Ectodermal cell (in vitro differentiated cells): ENCODE measurements around the gene TOR1A.

Experiments
- H3K27ac ChIP-seq: 2 replicates; pipeline ENCODE4 v1.7.0; 2013; ENCODE audit warnings: mild to moderate bottlenecking, low read depth, low read length; ENCODE audit not compliant: insufficient read depth, poor library complexity, severe bottlenecking
- H3K27me3 ChIP-seq: 2 replicates; pipeline ENCODE4 v1.7.0; 2013; ENCODE audit warnings: mild to moderate bottlenecking, low read length; ENCODE audit not compliant: insufficient read depth, control insufficient read depth, poor library complexity, severe bottlenecking
- H3K36me3 ChIP-seq: one replicate; pipeline ENCODE4 v1.7.0; 2013; ENCODE audit warnings: low read length; ENCODE audit not compliant: control insufficient read depth, insufficient read depth
- H3K4me1 ChIP-seq: one replicate; pipeline ENCODE4 v1.7.0; 2013; ENCODE audit warnings: low read length; ENCODE audit not compliant: control insufficient read depth, insufficient read depth
- H3K4me3 ChIP-seq: 2 replicates; pipeline ENCODE4 v1.7.0; 2013; ENCODE audit warnings: low read depth, low read length, control low read depth; ENCODE audit not compliant: insufficient read depth
- H3K9me3 ChIP-seq: 2 replicates; pipeline ENCODE4 v1.7.0; 2013; ENCODE audit warnings: mild to moderate bottlenecking, low read length, moderate library complexity; ENCODE audit not compliant: control insufficient read depth
- WGBS, 2 experiments: methylation state at CpG; one replicate each; pipeline ENCODE4 v1.1.7; 2013; ENCODE audit warnings: missing lambda C conversion rate in 2 of 2; 5-methylcytosine and 5-hydroxymethylcytosine counted together

TOR1A gene

DNA sequence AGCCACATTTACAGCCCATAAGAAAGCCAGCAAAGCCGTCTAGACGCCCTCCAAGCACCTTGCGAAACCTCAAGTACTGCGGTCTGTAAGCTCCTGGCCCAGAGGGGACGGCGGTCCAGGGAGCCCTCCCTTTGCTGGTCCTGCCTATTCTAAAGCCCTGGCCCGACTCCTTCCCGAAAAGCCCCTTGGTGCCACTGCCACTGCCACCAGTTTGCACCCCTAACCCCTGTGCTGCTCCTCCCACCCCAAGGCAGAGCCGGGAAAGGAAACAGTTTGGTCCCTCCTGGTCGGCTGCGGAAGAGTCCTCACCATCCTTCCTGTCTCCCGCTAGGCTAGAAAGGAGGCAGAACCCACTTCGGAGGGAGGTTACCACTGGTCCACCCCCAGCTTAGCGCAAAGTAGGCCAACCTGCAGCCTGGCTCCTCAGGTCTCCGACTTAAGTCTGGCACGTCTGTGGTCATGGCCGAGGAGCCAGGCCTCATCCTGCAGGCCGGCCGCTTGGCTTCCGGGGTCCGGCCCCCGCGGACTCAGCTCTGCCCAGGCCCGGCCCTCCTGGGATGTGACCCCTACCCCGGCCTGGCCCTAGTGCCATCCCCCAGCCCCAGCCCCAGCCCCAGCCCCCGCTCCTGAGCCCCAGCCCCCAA, 916 bp downstream of the TOR1A start:
- peaks cover 28% of the 10 kb centered on the region for H3K36me3 ChIP-seq
- H3K27me3 ChIP-seq = no peaks in the 10 kb centered on the region
- H3K4me3 ChIP-seq = peak overlapping the region; percentile 84
- H3K9me3 ChIP-seq = no peaks in the 10 kb centered on the region
- no peak overlapping the region for H3K27ac ChIP-seq
- H3K4me1 ChIP-seq = no peaks in the 10 kb centered on the region
- 22 to 26% methylated on average over 25 of the region's 26 CpGs for WGBS, 2 experiments

DNA sequence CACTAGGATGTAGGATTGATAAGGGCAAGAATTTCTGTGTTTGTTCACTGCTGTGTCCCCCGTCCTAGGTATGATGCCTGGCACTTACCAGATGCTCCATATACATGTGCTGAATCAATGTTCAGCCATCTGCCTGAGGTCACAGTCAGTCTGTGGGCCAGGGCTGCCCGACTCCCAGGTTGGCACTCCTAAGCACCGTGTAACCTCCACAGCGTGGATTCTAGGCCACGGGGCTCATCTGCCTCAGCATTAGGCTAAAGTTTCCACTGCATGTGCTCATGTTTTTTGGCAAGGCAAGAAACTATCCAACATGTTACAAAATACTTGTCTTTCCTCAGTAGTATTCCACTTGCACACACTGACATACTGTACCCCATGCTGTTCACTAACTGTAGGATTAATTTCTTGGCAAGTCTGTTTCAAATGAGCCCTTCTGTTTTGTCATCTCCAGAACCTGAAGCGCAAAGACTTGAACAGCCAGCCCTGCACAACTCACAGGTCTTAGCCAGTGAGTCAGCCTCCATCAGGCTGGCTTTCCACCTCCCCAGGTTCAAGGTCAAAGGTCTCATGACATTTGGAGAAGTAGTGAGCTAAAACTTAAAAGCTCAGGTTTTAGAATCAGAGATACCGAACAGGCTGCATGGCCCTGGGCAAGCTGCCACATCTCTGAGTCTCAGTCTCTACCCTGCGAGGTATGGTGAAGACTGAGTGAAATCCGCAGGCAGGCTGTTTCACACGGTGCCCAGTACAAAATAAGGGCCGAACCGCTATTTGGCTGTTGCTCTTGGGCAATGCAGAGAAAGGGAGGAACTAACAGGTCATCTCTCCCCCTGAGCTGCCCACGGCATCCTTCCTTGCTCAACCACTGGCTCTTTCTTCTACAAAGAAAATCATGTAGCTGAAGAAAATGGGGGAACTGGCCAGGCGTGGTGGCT, 7.2 kb downstream of the TOR1A start:
- no peaks in the 10 kb centered on the region for H3K4me1 ChIP-seq
- H3K36me3 ChIP-seq = peaks cover 40% of the 10 kb centered on the region
- H3K27me3 ChIP-seq = no peaks in the 10 kb centered on the region
- no peak overlapping the region for H3K27ac ChIP-seq
- no peaks in the 10 kb centered on the region for H3K9me3 ChIP-seq
- WGBS, 2 experiments = 92 to 93% methylated on average over 14 of the region's 14 CpGs
- H3K4me3 ChIP-seq = no peak overlapping the region

DNA sequence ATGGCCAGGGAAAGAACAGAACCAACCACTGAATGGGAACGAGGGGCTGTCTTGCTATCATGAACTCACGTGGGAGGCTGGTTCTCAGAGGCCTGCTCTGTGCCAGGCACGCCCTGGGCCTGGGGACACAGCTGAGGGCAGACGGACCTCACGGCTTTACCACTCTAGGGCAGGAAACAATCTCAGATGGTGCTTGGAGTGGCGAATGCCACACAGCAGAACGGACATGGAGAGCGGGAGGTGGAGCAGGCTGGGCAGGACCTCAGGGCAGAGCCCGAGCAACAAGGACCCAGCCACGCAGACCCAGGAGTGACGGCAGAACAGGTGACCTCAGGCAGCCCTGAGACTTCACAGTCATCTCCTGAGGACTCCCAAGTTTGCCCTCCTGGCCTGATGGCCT, 8.7 kb downstream of the TOR1A start:
- WGBS, 2 experiments = 95 to 97% methylated on average over 11 of the region's 11 CpGs
- H3K27me3 ChIP-seq = no peaks in the 10 kb centered on the region
- H3K9me3 ChIP-seq = no peaks in the 10 kb centered on the region
- no peak overlapping the region for H3K27ac ChIP-seq
- no peaks in the 10 kb centered on the region for H3K4me1 ChIP-seq
- H3K4me3 ChIP-seq = no peak overlapping the region
- peaks cover 31% of the 10 kb centered on the region for H3K36me3 ChIP-seq

DNA sequence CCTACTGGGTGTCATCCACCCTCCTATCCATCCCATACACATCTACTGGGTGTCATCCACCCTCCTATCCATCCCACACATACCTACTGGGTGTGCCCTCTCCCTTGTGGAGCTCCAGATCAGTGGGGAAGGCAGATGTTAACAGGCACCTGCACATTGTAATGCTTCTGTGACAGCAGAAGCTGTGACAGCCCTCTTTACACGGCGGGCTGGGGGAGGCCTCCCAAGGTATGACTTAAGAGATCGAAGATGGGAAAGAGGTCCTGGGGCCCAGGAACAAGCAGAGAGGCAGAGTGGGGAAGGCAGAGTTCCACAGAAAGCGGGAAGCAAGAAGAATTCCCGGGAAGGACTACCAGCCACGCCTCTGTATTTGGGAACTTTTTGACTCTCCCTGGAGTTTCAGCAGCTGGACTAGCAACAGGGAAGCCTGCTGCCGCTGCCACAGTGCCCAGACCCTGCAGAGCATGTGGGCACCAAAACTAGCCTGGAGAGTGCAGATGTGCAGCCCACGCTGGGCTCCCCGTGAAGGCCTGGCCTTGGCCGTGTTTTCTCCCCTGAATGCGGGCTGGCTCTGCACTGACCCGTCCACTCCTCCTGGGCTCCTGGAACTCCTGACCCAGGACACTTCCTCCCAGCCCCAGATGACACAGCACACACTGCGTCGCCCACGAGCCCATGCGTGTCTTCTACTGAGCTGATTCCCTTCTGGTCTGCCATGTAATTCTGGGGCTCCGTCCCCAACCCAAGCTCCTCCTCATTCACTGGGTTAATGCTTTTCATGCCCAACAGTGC, 9.3 kb downstream of the TOR1A start:
- Histone ChIP-seq H3K27me3 (no peaks in the 10 kb centered on the region), H3K9me3 (no peaks in the 10 kb centered on the region), H3K4me3 (no peak overlapping the region), H3K4me1 (no peaks in the 10 kb centered on the region), H3K36me3 (peaks cover 29% of the 10 kb centered on the region), H3K27ac (no peak overlapping the region)
- WGBS, 2 experiments = 93 to 94% methylated on average over 17 of the region's 17 CpGs

DNA sequence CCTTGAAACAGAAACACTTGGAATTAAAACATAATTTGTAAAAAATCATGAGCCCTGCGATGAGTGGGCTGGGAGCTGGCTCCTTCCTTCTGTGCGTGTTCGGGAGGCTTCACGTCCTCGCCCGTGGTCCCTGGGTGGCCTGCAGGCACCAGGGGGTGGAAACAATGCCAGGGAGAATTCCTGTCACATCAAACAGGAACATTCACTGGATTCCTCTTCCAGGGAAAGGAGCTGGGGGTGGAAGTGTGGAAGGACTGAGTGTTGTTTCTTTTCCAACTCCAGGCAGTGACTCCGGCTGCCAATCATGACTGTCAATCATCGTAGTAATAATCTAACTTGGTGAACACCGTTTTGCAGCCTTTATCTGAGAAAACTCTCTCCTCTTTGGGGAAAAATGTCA, 10.3 kb downstream of the TOR1A start:
- no peak overlapping the region for H3K27ac ChIP-seq
- WGBS, 2 experiments = 81% methylated on average over 9 of the region's 9 CpGs
- H3K4me1 ChIP-seq = no peaks in the 10 kb centered on the region
- H3K27me3 ChIP-seq = no peaks in the 10 kb centered on the region
- no peak overlapping the region for H3K4me3 ChIP-seq
- H3K36me3 ChIP-seq = peaks cover 25% of the 10 kb centered on the region
- no peaks in the 10 kb centered on the region for H3K9me3 ChIP-seq

DNA sequence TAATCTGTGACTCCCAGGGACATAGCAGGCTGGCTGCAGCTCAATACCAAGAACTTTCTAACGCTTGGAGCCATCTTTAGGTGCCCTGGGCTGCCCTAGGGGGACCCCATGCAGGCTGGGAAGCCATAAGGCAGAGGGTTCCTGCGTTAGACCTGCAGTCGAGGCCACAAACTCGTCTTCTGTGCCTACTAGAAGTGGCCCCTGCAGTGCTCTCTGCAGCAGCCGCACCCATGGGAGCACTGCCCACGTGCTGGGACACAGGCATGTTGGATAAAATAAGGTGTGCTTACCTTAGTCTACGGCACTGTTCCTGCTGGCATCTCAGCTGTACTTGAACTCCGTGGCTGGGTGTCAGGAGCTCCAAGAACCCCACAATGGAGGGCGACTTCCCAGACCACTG, 11.6 kb downstream of the TOR1A start:
- Histone ChIP-seq H3K27me3 (no peaks in the 10 kb centered on the region), H3K36me3 (peaks cover 18% of the 10 kb centered on the region), H3K9me3 (no peaks in the 10 kb centered on the region), H3K4me1 (no peaks in the 10 kb centered on the region), H3K4me3 (no peak overlapping the region), H3K27ac (no peak overlapping the region)
- 94 to 96% methylated on average over 9 of the region's 9 CpGs for WGBS, 2 experiments

DNA sequence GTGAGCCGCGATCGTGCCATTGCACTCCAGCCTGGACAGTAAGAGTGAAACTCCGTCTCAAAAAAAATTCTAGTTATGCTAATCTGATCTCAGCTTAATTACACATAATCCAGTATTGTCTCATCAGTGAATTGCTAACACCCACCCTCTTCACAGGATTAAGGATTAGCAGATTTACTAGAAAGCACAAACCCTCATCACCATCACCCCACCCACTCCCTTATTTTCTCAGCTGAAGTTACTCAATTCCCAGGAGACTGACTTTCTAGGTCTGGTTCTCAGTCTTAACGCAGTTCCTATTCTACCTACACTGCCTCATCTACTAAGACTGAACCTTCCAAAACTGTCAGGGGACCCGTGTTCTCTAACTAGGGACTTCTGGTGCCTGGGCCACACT, 12.0 kb downstream of the TOR1A start:
- H3K27me3 ChIP-seq = no peaks in the 10 kb centered on the region
- no peak overlapping the region for H3K27ac ChIP-seq
- H3K36me3 ChIP-seq = peaks cover 15% of the 10 kb centered on the region
- H3K4me3 ChIP-seq = no peak overlapping the region
- H3K9me3 ChIP-seq = no peaks in the 10 kb centered on the region
- WGBS, 2 experiments = 90 to 95% methylated on average over 6 of the region's 6 CpGs
- no peaks in the 10 kb centered on the region for H3K4me1 ChIP-seq

DNA sequence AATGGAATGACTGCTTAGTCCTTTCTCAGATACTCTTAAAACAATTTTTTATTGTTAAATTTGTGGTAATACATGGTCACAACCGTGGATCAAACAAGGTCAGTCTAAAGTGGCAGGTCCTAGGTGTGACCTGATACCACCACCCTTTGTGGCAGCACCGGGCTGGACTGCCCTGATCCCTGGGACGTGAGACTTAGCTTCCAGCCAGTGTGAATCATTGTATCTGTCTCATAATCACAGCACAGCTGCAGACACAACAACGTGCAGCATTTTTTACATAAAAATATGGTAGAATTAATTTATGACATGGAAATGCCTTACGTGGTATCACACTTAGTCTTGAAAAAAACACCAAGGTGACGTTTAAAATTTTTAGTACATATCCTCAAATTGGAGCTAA, 13.1 kb downstream of the TOR1A start:
- no peak overlapping the region for H3K4me3 ChIP-seq
- H3K36me3 ChIP-seq = peaks cover 11% of the 10 kb centered on the region
- H3K27ac ChIP-seq = no peak overlapping the region
- H3K9me3 ChIP-seq = no peaks in the 10 kb centered on the region
- WGBS, 2 experiments = 91 to 99% methylated on average over 5 to 6 of the region's 6 CpGs
- no peaks in the 10 kb centered on the region for H3K4me1 ChIP-seq
- no peaks in the 10 kb centered on the region for H3K27me3 ChIP-seq

DNA sequence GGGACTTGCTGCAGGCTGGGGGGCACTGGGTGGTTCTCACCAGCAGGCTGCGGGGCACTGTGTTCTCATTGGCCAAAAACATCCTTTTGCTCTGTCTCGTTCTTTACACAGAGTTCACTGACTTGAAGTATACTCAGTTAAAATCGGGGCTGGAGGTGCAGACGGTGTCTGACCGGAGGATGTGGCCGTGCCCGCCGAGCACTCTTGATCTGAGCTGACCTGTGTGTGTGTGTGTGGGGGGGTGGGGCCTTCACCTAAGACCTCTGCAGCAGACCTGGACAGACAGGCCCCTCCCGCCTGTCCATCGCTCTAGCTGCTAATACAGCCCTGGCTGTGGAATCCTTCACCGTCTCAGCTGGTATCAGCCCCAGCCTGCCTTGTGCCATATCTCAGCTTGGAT, 13.8 kb downstream of the TOR1A start:
- no peaks in the 10 kb centered on the region for H3K9me3 ChIP-seq
- H3K27me3 ChIP-seq = no peaks in the 10 kb centered on the region
- no peak overlapping the region for H3K27ac ChIP-seq
- H3K36me3 ChIP-seq = peaks cover 8% of the 10 kb centered on the region
- WGBS, 2 experiments = 95 to 97% methylated on average over 11 of the region's 11 CpGs
- H3K4me1 ChIP-seq = no peaks in the 10 kb centered on the region
- no peak overlapping the region for H3K4me3 ChIP-seq

DNA sequence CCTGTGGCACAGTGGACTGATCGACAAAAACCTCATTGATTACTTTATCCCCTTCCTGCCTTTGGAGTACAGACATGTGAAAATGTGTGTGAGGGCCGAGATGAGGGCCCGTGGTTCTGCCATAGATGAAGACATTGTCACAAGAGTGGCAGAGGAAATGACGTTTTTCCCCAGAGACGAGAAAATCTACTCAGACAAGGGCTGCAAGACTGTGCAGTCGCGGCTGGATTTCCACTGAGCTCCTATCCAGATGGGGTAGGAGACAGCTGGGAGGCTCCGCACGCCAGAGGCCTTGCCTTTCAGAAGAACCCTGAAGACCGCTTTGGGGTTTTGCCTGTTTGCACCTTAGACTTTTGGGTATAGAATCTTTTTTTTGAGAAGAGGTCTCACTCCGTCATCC, 14.6 kb downstream of the TOR1A start:
- Histone ChIP-seq H3K27me3 (no peaks in the 10 kb centered on the region), H3K4me3 (no peak overlapping the region), H3K4me1 (peaks cover under 1% of the 10 kb centered on the region), H3K27ac (peak overlapping the region; percentile 3), H3K36me3 (peaks cover 8% of the 10 kb centered on the region), H3K9me3 (no peaks in the 10 kb centered on the region)
- 95 to 96% methylated on average over 11 of the region's 11 CpGs for WGBS, 2 experiments
